ENCODE measurements around the gene PXDN.

PXDN gene

GRCh38 chr2:1649103-1650084, 94.9 kb downstream of the PXDN start:
- no peak for DNase-seq (ENCODE audit: low spot score)

GRCh38 chr2:1648241-1649102, 95.8 kb downstream of the PXDN start:
- no peak for DNase-seq (ENCODE audit: low spot score)

- no peak for DNase-seq (ENCODE audit: low spot score)
These were observed 96.7 kb downstream of the PXDN start for GRCh38 chr2:1647417-1648240.

- DNase-seq (ENCODE audit: low spot score) = no peak
These were observed 98.4 kb downstream of the PXDN start for GRCh38 chr2:1645761-1646476.

GRCh38 chr2:1644427-1644826, 99.9 kb downstream of the PXDN start:
- DNase-seq (ENCODE audit: low spot score) = no peak

- no peak for DNase-seq (ENCODE audit: low spot score)
These were observed 101.2 kb downstream of the PXDN start for GRCh38 chr2:1642993-1643619.

GRCh38 chr2:1642066-1642861, 102.1 kb downstream of the PXDN start:
- DNase-seq (ENCODE audit: low spot score) = no peak

- no peak for DNase-seq (ENCODE audit: low spot score)
These were observed 102.8 kb downstream of the PXDN start for GRCh38 chr2:1641523-1641922.

GRCh38 chr2:1640301-1641135, 103.8 kb downstream of the PXDN start:
- DNase-seq (ENCODE audit: low spot score) = no peak

GRCh38 chr2:1639086-1639858, 105.0 kb downstream of the PXDN start:
- DNase-seq (ENCODE audit: low spot score) = no peak

- DNase-seq (ENCODE audit: low spot score) = no peak
These were observed 105.9 kb downstream of the PXDN start for GRCh38 chr2:1638281-1638860.

- no peak for DNase-seq (ENCODE audit: low spot score)
These were observed 107.4 kb downstream of the PXDN start for GRCh38 chr2:1636791-1637415.

GRCh38 chr2:1635823-1636222, 108.5 kb downstream of the PXDN start:
- no peak for DNase-seq (ENCODE audit: low spot score)

GRCh38 chr2:1634681-1635341, 109.5 kb downstream of the PXDN start:
- DNase-seq (ENCODE audit: low spot score) = no peak

GRCh38 chr2:1633936-1634587, 110.3 kb downstream of the PXDN start:
- no peak for DNase-seq (ENCODE audit: low spot score)

- DNase-seq (ENCODE audit: low spot score) = no peak
These were observed 111.1 kb downstream of the PXDN start for GRCh38 chr2:1633092-1633671.

All from NAMALWA (cell line).